DND-41 (cell line): Measurements from ENCODE around the gene SP2.

Experiments
- ATAC-seq: fragments of 200-7000 bp; cut with Tn5 transposase; 3 replicates; pipeline ENCODE4 v1.9.1; 2021; ENCODE audit warnings: low read depth; ENCODE audit not compliant: insufficient read depth
- DNase-seq: peaks from one replicate; pipeline ENCODE4 v3.0.0-alpha.2; 2020
- H2AFZ ChIP-seq: 2 replicates; pipeline ENCODE4 v1.6.0; 2012; ENCODE audit warnings: low read depth, low read length
- H3K27ac ChIP-seq: 2 replicates; pipeline ENCODE4 v1.5.1; 2012; ENCODE audit warnings: low read length, inconsistent platforms
- H3K27me3 ChIP-seq: fragments of 200-600 bp; sonication (generic); 2 replicates; pipeline ENCODE4 v1.6.0; 2012; ENCODE audit warnings: low read length, mild to moderate bottlenecking, inconsistent platforms; ENCODE audit not compliant: insufficient read depth, poor library complexity
- H3K36me3 ChIP-seq: 2 replicates; pipeline ENCODE4 v1.5.1; 2012; ENCODE audit warnings: low read length, inconsistent platforms; ENCODE audit not compliant: insufficient read depth
- H3K4me1 ChIP-seq: 2 replicates; pipeline ENCODE4 v1.5.1; 2012; ENCODE audit warnings: mild to moderate bottlenecking, low read length; ENCODE audit not compliant: insufficient read depth
- H3K4me2 ChIP-seq: 2 replicates; pipeline ENCODE4 v1.6.0; 2012; ENCODE audit warnings: mild to moderate bottlenecking, moderate library complexity, low read length, inconsistent platforms; ENCODE audit not compliant: insufficient read depth
- H3K4me3 ChIP-seq, 2 experiments: fragments of 200-600 bp in 1 of 2; shearing (Covaris generic) in 1 of 2; 2 replicates each; pipeline ENCODE4 v1.5.1; 2012 to 2016; ENCODE audit warnings: inconsistent platforms in 2 of 2, low read length in 2 of 2, mild to moderate bottlenecking in 2 of 2, low read depth in 1 of 2, moderate library complexity in 1 of 2
- H3K79me2 ChIP-seq: 2 replicates; pipeline ENCODE4 v1.6.0; 2012; ENCODE audit warnings: low read length, inconsistent platforms; ENCODE audit not compliant: insufficient read depth
- H3K9ac ChIP-seq: 2 replicates; pipeline ENCODE4 v1.6.0; 2012; ENCODE audit warnings: low read depth, mild to moderate bottlenecking, inconsistent platforms, low read length, moderate library complexity
- H3K9me3 ChIP-seq: 2 replicates; pipeline ENCODE4 v1.5.1; 2012; ENCODE audit warnings: low read length, moderate library complexity, mild to moderate bottlenecking, inconsistent platforms; ENCODE audit not compliant: insufficient read depth, severe bottlenecking
- H4K20me1 ChIP-seq: 2 replicates; pipeline ENCODE4 v1.6.0; 2012; ENCODE audit warnings: low read length; ENCODE audit not compliant: insufficient read depth
- EZH2 ChIP-seq: IDR thresholded peaks from 3 replicates; pipeline ENCODE4 v1.6.1; 2012; ENCODE audit warnings: borderline replicate concordance, low read depth, mild to moderate bottlenecking, moderate library complexity, low read length, inconsistent platforms; ENCODE audit not compliant: severe bottlenecking
- TF ChIP-seq, protein P1 (sequence below): IDR thresholded peaks from 2 replicates; pipeline ENCODE4 v1.5.1; 2012; ENCODE audit warnings: borderline replicate concordance, low read length, moderate library complexity, mild to moderate bottlenecking; ENCODE audit not compliant: poor library complexity, severe bottlenecking; ENCODE audit errors: extremely low read depth

The SP2 gene

DNA sequence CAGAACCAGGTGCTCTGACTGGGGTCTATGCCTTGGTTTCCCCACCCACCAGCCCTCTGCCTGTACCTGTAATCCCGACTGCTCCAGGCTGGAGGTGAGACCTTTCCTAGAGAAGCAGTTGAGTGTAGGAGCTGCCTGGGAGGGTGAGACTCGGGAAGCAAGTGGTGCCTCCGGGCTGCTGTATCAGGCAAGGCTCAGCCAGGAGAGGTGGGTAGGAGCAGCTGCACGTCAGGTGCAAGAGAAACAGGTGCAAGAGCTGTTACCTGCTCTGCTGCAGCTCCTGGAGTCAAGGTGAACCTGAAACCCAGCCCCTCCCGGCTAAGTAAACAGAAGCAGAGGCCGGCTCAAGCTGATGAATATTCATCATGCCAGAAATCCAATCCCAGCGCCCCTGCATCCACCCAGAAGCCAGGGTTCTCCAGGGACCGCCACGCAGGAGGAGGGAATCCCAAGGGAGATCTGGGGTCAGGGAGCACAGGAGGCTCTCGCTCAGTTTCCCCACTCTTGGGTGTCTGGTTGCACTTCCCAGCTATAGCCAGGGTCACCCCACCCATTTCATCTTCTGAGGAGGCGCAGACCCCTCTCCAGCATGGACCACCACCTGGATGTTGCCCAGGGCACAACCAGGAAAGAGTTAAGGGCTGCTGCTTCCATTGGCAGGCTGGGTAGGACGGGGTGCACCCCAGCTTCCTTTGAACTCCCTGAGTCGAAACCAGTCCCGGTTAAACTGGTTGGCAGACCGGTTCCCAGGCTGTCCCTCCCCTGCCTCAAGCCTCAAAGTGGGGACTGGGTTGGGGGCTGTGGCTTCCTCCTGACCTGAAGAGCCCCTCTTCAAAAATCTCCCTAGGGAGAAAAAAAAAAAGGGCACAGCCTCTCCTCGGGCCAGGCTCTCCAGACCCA, 61.8 kb downstream of the SP2 start, which contains the start of gene PRR15L:
Gene PRR15L, minus strand, starts transcription at position 293 of the 900 bp plus-strand sequence. CDS start 4,649 bp downstream, outside the sequence.
- Histone ChIP-seq H2AFZ (no peak within 1 kb of the TSS), H3K4me1 (no peaks in the 10 kb centered on the region), H3K9ac (no peak within 1 kb of the TSS), H3K36me3 (no peaks in the 10 kb centered on the region), H3K4me3 (no peak within 1 kb of the TSS), H3K79me2 (no peaks in the 10 kb centered on the region), H4K20me1 (no peaks in the 10 kb centered on the region), H3K9me3 (no peaks in the 10 kb centered on the region), H3K4me2 (no peak within 1 kb of the TSS), H3K27ac (no peak within 1 kb of the TSS), H3K27me3 (no peaks in the 10 kb centered on the region)
- no peak for DNase-seq
- TF ChIP-seq, protein P1, sequence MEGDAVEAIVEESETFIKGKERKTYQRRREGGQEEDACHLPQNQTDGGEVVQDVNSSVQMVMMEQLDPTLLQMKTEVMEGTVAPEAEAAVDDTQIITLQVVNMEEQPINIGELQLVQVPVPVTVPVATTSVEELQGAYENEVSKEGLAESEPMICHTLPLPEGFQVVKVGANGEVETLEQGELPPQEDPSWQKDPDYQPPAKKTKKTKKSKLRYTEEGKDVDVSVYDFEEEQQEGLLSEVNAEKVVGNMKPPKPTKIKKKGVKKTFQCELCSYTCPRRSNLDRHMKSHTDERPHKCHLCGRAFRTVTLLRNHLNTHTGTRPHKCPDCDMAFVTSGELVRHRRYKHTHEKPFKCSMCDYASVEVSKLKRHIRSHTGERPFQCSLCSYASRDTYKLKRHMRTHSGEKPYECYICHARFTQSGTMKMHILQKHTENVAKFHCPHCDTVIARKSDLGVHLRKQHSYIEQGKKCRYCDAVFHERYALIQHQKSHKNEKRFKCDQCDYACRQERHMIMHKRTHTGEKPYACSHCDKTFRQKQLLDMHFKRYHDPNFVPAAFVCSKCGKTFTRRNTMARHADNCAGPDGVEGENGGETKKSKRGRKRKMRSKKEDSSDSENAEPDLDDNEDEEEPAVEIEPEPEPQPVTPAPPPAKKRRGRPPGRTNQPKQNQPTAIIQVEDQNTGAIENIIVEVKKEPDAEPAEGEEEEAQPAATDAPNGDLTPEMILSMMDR, result no peak
- no peak for TF ChIP-seq EZH2
- ATAC-seq, result no peak

DNA sequence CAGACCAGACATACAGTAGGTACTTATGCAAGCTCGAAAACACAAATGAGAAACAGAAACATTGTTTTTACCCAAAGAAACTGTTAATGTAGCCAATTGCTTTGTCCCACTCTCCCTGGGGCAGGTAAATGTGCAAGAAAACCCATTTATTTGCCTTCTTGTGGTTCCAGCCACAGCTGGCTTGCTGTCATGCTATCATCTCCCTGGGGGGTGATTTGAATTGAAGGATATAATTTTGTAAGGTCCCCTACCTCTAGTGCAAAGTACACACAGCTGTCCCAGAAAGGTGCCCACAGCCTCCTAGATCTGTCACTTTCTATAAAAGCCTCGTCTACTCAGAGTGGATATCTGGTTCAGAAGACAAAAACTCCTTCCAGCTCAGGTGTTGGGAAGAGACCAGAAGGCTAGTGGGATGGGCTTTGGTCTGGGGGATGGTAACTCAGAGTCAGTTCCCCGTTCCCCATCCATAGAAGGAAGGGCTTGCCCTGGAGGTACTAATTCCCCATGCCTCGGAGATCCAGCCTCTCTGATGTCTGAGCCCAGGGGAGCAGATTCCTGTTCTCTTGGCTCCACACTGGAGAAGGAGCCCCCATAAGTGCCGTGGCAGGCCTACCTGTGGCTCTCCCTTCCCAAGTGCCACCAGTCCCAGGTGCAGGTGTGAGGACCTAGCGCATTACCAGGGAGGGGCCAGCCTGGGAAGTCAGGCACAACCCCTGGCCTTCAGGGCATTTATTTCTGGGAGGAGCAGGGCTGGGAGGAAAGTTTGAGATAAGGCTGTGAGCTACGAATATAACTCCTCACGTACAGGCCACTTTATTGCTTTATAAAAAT, 64.0 kb downstream of the SP2 start:
- DNase-seq (no peak), ATAC-seq (no peak)
- H3K4me1 ChIP-seq, result no peaks in the 10 kb centered on the region
- H3K27me3 ChIP-seq, result no peaks in the 10 kb centered on the region
- H3K9me3 ChIP-seq, result no peaks in the 10 kb centered on the region
- H3K9ac ChIP-seq, result no peak overlapping the region
- no peak overlapping the region for H3K4me2 ChIP-seq
- no peaks in the 10 kb centered on the region for H3K79me2 ChIP-seq
- no peak overlapping the region for H2AFZ ChIP-seq
- H3K36me3 ChIP-seq, result no peaks in the 10 kb centered on the region
- H3K4me3 ChIP-seq, result no peak overlapping the region
- no peaks in the 10 kb centered on the region for H4K20me1 ChIP-seq
- H3K27ac ChIP-seq, result no peak overlapping the region
- TF ChIP-seq EZH2, result no peak
- TF ChIP-seq, protein P1, result no peak

DNA sequence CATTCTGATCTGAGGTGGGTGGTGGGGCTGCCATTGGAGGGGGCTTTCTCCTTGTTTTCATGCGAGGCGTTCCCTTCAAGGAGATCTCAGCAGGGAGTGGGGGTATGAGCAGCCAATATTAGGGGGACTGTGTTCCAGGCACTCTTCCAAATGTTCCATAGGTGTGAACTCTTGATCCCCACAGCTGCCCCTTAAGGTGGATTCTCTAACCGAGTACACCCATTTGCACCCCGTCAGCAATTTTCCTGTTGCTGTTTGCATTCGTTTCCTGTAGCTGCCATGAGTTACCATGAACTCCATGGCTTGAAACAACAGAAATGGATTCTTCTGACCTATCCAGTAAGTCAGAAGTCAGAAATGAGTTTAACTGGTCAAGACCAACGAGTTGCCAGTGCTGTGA, 65.4 kb downstream of the SP2 start:
- TF ChIP-seq EZH2, result no peak
- TF ChIP-seq, protein P1, result no peak
- H3K9me3 ChIP-seq, result no peaks in the 10 kb centered on the region
- H4K20me1 ChIP-seq, result no peaks in the 10 kb centered on the region
- no peak overlapping the region for H2AFZ ChIP-seq
- no peak overlapping the region for H3K9ac ChIP-seq
- no peaks in the 10 kb centered on the region for H3K4me1 ChIP-seq
- no peaks in the 10 kb centered on the region for H3K79me2 ChIP-seq
- H3K4me3 ChIP-seq, result no peak overlapping the region
- ATAC-seq (no peak), DNase-seq (no peak)
- H3K27ac ChIP-seq, result no peak overlapping the region
- H3K4me2 ChIP-seq, result no peak overlapping the region
- H3K27me3 ChIP-seq, result no peaks in the 10 kb centered on the region
- H3K36me3 ChIP-seq, result no peaks in the 10 kb centered on the region
